ENCODE data around the gene ATP8B1.

GRCh38 chr18:57730146-57730545 lies 73.0 kb downstream of the ATP8B1 start:
- TF ChIP-seq ARID3A (IDR thresholded peaks at IDR 0.05; ENCODE audit: borderline replicate concordance, low read depth, low read length) (no peak), CTCF (IDR thresholded peaks at IDR 0.05 in 2 of 3, conservative IDR thresholded peaks at IDR 0.05 in 1 of 3; ENCODE audit: insufficient read depth in 2 of 3, low read depth in 1 of 3, low read length in 3 of 3) (no peak), TCF7 (IDR thresholded peaks at IDR 0.05; ENCODE audit: borderline replicate concordance) (no peak)
